A172 (cell line): ENCODE data around the gene FOXA2. TPM values are rescaled to one million over a fixed set of nuclear protein-coding genes. Genes with fewer than 3 reads are reported as not detected.

Source experiments
- DNase-seq: peaks from one replicate; pipeline ENCODE4 v3.0.0-alpha.2; 2015; ENCODE audit warnings: low spot score
- total RNA-seq: library from RNA; depleted of rRNA; stranded (reverse); fragments of >200 nt; shearing (Covaris generic); gene quantifications from 2 replicates; pipeline ENCODE4 v1.2.3, GENCODE V29; 2014

The FOXA2 gene
- total RNA-seq, 1 experiment from 2014 or later, result 2.2 TPM

DNA sequence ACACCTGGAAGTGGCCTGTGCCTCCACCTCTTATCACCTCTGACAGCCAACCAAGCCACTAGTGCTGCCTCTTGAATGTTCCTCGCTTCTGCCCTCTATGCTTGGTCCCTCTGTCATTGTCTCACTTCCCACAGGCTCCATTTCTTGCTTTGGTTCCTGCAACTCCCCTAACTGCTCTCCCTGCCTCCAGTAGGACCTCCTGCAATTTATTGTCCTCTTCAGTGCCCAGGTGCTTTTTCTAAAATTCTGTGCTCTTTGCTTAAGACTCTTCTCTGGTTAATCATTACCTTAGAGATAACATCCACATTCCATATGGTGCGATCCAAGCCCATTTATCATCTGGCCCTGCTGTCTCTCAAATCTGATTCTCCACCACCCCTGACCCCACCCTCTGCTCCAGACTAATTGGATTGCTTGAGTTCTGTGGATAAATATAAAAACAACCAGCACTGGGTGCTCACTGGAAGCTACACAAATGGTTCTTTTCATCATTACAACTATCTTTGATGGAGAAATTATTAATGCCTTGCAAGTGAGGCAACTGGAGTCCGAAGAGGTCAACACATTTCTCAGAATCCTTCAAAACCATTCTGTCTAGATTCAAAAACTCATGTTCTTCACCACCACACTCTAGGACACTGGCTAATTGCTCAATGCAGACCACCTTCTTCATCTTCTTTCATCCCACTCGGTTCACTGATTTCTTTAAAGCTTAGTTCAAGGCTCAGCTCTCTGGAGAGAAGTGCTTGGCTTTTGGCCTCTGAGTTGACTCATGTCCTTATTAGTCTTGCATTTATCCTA is 47.2 kb downstream of the FOXA2 start:
- no peak for DNase-seq

DNA sequence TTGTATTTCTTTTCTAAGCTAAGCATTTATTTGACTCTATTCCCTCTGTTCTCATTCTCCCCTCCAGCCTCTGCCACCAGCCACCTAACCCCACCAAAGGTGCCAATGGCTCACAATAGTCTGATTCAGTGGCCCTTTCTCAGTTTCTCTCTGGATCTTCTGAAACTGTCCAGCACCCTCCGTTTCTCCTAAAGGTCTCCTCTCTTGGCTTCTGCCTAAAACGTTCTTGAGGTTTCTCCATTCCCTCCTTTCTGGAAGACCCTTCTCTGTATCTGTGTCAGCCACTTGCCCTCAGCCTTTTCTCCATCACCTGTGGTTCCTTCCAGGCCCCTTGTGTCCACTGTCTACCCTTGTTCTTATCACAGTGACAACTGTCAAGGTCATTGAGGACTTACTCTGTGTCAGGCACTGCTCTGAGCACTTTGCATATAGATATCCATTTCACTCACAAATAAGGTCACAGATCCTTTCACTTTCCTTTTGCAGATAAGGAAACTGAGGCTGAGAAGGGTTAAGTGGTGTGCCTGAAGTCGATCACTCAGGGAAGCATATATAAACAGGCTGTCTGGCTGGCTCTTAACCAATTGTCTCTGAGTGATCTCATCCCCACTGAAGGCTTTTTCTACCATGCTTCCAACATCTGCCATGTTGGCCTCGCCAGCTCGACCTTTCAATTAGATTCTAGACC is 48.1 kb downstream of the FOXA2 start:
- DNase-seq, result no peak

DNA sequence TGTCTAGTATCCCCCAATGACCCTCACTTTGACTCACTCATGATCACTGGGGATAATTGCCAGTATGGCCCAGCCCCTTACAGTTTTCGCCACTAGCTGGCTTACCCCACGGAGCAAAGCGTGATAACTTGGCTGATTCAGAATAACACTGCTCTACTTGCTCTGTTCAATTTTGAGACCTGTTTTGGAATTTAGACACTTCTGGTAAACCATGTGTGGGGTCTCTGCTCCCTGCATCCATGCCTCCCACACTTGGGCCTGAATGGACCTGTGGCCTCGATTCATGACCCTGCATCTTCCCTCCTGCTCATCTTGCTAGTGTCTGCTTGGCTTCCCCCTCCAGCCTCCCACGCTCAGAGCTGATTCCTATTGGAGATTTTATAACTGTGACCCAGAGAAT is 48.9 kb downstream of the FOXA2 start:
- DNase-seq, result no peak

DNA sequence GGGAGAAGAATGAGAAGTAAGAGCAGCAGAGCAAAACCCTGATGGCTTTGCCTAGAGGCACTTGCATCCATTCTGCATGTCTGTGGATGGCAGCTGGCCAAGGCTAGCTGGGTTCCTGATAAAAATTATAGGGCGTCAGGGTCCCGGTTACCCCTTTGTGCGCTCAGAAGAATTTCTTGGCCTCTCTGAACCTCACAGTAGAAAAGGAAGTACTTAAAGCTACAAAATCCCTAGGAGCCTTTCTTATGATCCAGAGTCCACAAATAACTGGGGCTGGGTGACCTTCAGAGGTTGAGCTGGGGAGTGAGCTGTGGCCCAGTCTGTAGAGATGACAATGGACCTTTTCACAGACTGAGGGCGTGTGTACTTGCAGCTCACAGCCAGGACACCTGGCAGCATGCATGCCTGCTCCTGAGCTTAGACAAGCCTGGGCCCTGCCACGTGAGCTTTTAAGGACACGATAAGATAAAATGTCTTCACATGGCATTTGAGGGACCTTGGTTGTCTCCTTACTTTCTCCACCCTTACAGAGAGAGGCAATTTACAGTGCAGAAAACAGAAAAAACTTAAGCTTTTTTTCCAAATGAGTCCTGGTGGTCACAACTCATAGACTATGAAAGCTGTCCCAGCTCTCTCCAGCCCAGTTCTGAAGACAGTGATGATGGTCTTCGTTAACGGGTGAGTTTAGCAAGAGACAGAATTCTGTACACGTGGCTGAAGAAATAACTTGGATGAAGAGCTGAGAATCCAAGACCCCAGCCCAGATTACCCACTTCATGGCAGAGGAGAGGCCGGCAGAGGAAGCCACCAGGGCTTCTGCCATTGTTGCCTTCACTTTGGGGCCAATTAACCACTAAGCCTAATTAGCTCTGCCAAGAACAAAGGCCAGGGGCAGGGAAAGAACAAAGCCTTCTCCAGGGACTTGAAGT is 50.3 kb downstream of the FOXA2 start:
- no peak for DNase-seq

DNA sequence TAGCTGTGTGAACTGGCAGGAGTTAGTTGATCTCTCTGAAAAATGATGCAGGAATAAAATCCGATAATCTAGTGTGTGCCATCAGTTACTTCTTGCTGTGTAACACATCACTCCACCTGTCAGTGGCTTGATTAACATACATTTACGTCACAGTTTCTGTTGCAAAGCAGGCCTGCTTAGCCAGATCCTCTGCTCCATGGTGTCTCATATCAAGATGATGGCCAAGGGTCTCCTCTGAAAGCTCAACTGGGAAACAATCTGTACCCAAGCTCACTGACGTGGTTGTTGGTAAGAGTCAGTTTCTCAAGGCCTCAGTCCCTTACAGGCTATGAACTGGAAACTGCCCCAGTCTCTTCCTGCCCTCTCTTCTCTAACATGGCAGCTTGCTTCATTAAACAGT is 51.8 kb downstream of the FOXA2 start:
- DNase-seq, result no peak

DNA sequence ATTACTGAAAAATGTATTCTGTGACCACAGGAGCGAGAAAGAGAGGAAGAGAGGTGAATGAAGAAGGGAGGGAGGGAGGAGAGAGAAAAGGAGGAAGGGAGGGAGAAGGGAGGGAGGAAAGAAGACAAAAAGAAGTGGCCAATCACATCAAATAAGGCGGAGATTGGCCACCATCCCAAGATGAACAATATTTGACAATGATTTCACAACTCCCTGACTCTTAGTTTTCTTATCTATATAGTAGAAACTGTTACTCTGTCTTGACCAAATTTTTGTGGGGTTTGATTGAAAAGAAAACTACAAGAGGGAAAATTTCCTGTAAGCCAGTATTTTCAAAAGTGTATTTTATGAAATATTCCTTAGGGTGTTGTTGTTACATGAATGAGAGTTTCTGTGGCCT is 52.6 kb downstream of the FOXA2 start:
- no peak for DNase-seq

DNA sequence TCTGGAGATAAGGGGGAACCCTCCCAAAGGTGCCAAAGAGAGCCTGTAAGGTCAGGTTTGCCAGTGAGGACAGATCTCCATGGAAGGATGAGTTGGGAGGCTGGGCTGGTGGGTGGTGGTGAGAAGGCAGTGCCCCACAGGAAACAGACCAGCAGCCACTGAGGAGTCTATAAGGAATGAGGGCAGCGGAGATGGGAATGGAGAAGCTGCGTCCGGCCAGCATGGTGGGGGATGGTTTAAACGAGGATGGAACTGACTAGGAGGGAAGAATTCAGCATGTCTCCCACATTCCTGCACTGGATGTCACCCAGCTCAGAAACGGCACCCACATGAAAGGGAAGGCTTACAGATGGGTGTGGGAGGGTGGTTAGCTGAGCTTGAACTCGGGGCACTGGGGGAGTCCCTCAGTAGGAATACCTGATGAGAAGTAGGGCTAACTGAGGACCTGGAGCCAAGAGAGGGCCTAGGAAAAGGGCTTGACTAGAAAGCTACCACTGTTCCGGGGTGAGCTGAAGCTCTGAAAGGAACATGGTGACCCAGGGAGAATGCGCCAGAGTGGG is 53.2 kb downstream of the FOXA2 start:
- DNase-seq, result no peak
